Neural cell (in vitro differentiated cells): ENCODE results near the gene INPP5F. TPM values are rescaled to one million over a fixed set of nuclear protein-coding genes. Genes with fewer than 3 reads are reported as not detected.

Experiments used
- H2AFZ ChIP-seq: fragments of 200-600, 300-800 bp; sonication (generic), shearing (Covaris generic); 2 replicates; pipeline ENCODE4 v1.6.0; 2014; ENCODE audit warnings: low read depth, mild to moderate bottlenecking, antibody characterized with exemption, low read length, moderate library complexity
- H3F3A ChIP-seq: fragments of 200-600 bp; shearing (Covaris generic); 2 replicates; pipeline ENCODE4 v1.6.1; 2016; ENCODE audit warnings: mild to moderate bottlenecking, moderate library complexity, mixed read lengths, antibody characterized with exemption, low read length; ENCODE audit not compliant: insufficient read depth, poor library complexity, severe bottlenecking
- H3K27ac ChIP-seq: fragments of 200-600, 300-800 bp; sonication (generic), shearing (Covaris generic); 2 replicates; pipeline ENCODE4 v1.5.1; 2014; ENCODE audit warnings: mild to moderate bottlenecking, low read length, moderate library complexity
- H3K27me3 ChIP-seq: fragments of 300-800, 200-600 bp; sonication (generic), shearing (Covaris generic); 2 replicates; pipeline ENCODE4 v1.6.0; 2014; ENCODE audit warnings: mild to moderate bottlenecking, low read depth, low read length, moderate library complexity; ENCODE audit not compliant: insufficient read depth
- H3K36me3 ChIP-seq: fragments of 300-800, 200-600 bp; sonication (generic), shearing (Covaris generic); 2 replicates; pipeline ENCODE4 v1.5.1; 2014; ENCODE audit warnings: mild to moderate bottlenecking, antibody characterized with exemption, low read length, moderate library complexity; ENCODE audit not compliant: insufficient read depth
- H3K4me2 ChIP-seq: fragments of 300-800, 200-600 bp; sonication (generic), shearing (Covaris generic); 2 replicates; pipeline ENCODE4 v1.6.0; 2014; ENCODE audit warnings: mild to moderate bottlenecking, low read length
- H3K4me3 ChIP-seq: fragments of 300-800, 200-600 bp; sonication (generic), shearing (Covaris generic); 2 replicates; pipeline ENCODE4 v1.5.1; 2014; ENCODE audit warnings: mild to moderate bottlenecking, low read length, moderate library complexity
- H3K79me2 ChIP-seq: fragments of 200-600 bp; shearing (Covaris generic); replicated peaks from 2 replicates; pipeline ENCODE4 v1.6.0; 2014; ENCODE audit warnings: mild to moderate bottlenecking, low read length, moderate library complexity; ENCODE audit not compliant: insufficient read depth
- H3K9ac ChIP-seq: fragments of 300-800, 200-600 bp; sonication (generic), shearing (Covaris generic); 2 replicates; pipeline ENCODE4 v1.6.1; 2016; ENCODE audit warnings: mild to moderate bottlenecking, low read length, mixed read lengths
- H3K9me2 ChIP-seq: fragments of 200-600 bp; shearing (Covaris generic); 2 replicates; pipeline ENCODE4 v1.6.1; 2016; ENCODE audit warnings: mild to moderate bottlenecking, low read length, mixed read lengths; ENCODE audit not compliant: insufficient read depth
- H3K9me3 ChIP-seq: fragments of 200-600, 300-800 bp; sonication (generic), shearing (Covaris generic); 2 replicates; pipeline ENCODE4 v1.6.1; 2016; ENCODE audit warnings: mild to moderate bottlenecking, mixed run types, low read length, moderate library complexity, mixed read lengths
- H4K20me1 ChIP-seq: fragments of 200-600 bp; shearing (Covaris generic); 2 replicates; pipeline ENCODE4 v1.6.1; 2016; ENCODE audit warnings: mild to moderate bottlenecking, mixed run types; ENCODE audit not compliant: insufficient read depth
- CTCF ChIP-seq: fragments of 450-650 bp; IDR thresholded peaks from 2 replicates; pipeline ENCODE4 v1.5.1; 2014; ENCODE audit warnings: antibody characterized with exemption, mild to moderate bottlenecking, moderate library complexity; ENCODE audit not compliant: poor library complexity, severe bottlenecking
- EP300 ChIP-seq: fragments of 450-650 bp; conservative IDR thresholded peaks from 2 replicates; pipeline ENCODE4 v1.6.1; 2014; ENCODE audit warnings: antibody characterized with exemption, mild to moderate bottlenecking, moderate library complexity; ENCODE audit not compliant: poor library complexity, severe bottlenecking
- EZH2 ChIP-seq: fragments of 200-600, 300-800 bp; shearing (Covaris generic), sonication (generic); IDR thresholded peaks from 2 replicates; pipeline ENCODE4 v1.6.1; 2014; ENCODE audit warnings: antibody characterized with exemption, low read length, borderline replicate concordance, mild to moderate bottlenecking; ENCODE audit not compliant: insufficient read depth, poor library complexity, severe bottlenecking
- MXI1 ChIP-seq: fragments of 450-650 bp; conservative IDR thresholded peaks from 2 replicates; pipeline ENCODE4 v1.6.1; 2014; ENCODE audit warnings: antibody characterized with exemption, mild to moderate bottlenecking; ENCODE audit not compliant: poor library complexity, severe bottlenecking
- POLR2AphosphoS5 ChIP-seq: IDR thresholded peaks from 2 replicates; pipeline ENCODE4 v1.6.1; 2012
- RAD21 ChIP-seq: fragments of 450-650 bp; conservative IDR thresholded peaks from 2 replicates; pipeline ENCODE4 v1.6.1; 2014; ENCODE audit warnings: antibody characterized with exemption, mild to moderate bottlenecking, moderate library complexity
- REST ChIP-seq: IDR thresholded peaks from 2 replicates; pipeline ENCODE4 v1.6.1; 2012; ENCODE audit warnings: borderline replicate concordance
- SMC3 ChIP-seq: fragments of 450-650 bp; conservative IDR thresholded peaks from 2 replicates; pipeline ENCODE4 v1.6.1; 2014; ENCODE audit warnings: antibody characterized with exemption, mild to moderate bottlenecking, moderate library complexity; ENCODE audit not compliant: poor library complexity
- TAF1 ChIP-seq: IDR thresholded peaks from 2 replicates; pipeline ENCODE4 v1.6.1; 2012; ENCODE audit warnings: low read depth
- polyA plus RNA-seq: library from polyadenylated mRNA; depleted of rRNA; stranded (reverse); fragments of >200 nt; gene quantifications from 2 replicates; pipeline ENCODE4 v1.2.3, GENCODE V29; 2014

Gene INPP5F
- polyA plus RNA-seq, 1 donor from 2014 or later: 114 TPM

DNA sequence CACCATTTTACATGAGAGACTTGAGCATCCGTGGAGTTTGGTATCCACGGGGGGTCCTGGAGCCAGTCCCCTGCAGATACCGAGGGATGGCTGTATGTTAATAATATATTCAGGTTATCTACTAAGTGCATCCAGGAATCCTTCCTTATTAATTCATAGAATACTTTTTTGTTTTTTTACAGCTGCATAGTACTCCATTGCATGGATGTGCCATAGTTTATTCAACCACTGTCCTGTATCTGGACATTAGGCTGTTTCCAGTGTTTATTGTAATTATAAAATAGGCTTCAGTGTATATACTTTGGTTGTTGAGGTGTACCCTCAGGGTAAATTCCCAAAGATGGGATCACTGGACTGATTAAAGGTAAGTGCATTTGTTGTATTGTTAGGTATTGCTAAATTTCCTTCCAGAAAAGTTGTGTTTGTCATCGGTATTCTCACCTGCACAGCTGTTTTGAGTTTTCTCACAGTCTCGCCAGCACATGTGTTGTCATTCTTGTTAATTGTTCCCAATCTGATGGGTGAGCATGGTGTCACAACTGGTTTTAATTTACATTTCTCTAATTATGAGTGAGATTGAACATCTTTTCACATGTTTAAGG, 55.1 kb downstream of the INPP5F start:
- H2AFZ ChIP-seq: no peak overlapping the region
- TF ChIP-seq CTCF (no peak), SMC3 (no peak), TAF1 (no peak), EZH2 (no peak), REST (no peak), EP300 (no peak), POLR2AphosphoS5 (no peak), MXI1 (no peak), RAD21 (no peak)

DNA sequence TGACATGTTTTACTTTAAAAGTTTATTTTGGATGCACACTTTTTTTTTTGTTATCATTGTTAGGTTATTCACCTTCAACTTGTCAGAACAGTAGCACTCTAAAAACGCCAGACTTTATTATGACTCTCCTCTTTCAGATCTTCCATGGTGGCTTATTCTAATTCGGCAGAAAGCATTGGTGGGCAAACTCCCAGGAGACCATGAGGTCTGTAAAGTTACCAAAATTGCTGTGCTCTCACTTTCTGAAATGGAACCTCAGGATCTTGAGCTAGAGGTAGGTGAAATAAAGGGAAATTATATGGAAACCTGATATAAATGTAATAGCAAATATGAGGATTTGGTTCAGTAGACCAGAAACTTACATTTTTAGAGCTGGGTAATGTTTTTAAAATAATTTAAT, 55.6 kb downstream of the INPP5F start:
- no peak overlapping the region for H3K4me3 ChIP-seq
- no peaks in the 10 kb centered on the region for H3K36me3 ChIP-seq
- no peak overlapping the region for H2AFZ ChIP-seq
- no peaks in the 10 kb centered on the region for H4K20me1 ChIP-seq
- no peak overlapping the region for H3K27ac ChIP-seq
- H3F3A ChIP-seq: no peaks in the 10 kb centered on the region
- H3K9ac ChIP-seq: no peak overlapping the region
- H3K4me2 ChIP-seq: no peak overlapping the region
- H3K9me3 ChIP-seq: no peaks in the 10 kb centered on the region
- H3K79me2 ChIP-seq: no peaks in the 10 kb centered on the region
- no peaks in the 10 kb centered on the region for H3K9me2 ChIP-seq
- H3K27me3 ChIP-seq: no peaks in the 10 kb centered on the region
- TF ChIP-seq TAF1 (no peak), REST (no peak), MXI1 (no peak), RAD21 (no peak), POLR2AphosphoS5 (no peak), EZH2 (no peak), EP300 (no peak), CTCF (no peak), SMC3 (no peak)

More for the DNA sequence above, 55.1 kb downstream of the INPP5F start:
- Histone ChIP-seq H3K27me3 (no peaks in the 10 kb centered on the region), H3K4me2 (no peak overlapping the region), H3K79me2 (no peaks in the 10 kb centered on the region), H3K36me3 (no peaks in the 10 kb centered on the region), H3K9me3 (no peaks in the 10 kb centered on the region), H3K27ac (no peak overlapping the region), H4K20me1 (no peaks in the 10 kb centered on the region), H3F3A (no peaks in the 10 kb centered on the region), H3K9ac (no peak overlapping the region), H3K4me3 (no peak overlapping the region), H3K9me2 (no peaks in the 10 kb centered on the region)
